Peyer's patch (tissue), 4 donors: ENCODE measurements around the gene ATP6V1G3. TPM values are rescaled to one million over a fixed set of nuclear protein-coding genes. Genes with fewer than 3 reads are reported as not detected.

Experiments used
- DNase-seq, 3 donors: peaks; one replicate each; pipeline ENCODE4 v3.0.0-alpha.2; 2017 to 2019
- H3K27ac ChIP-seq, 4 donors: fragments of 200-600 bp; sonication (generic); one replicate each; pipeline ENCODE4 v1.5.1; 2016 to 2019
- H3K27me3 ChIP-seq, 2 donors: fragments of 200-600 bp; sonication (generic); one replicate each; pipeline ENCODE4 v1.5.1; 2019
- H3K36me3 ChIP-seq, 3 donors: fragments of 200-600 bp; sonication (generic); one replicate each; pipeline ENCODE4 v1.5.1; 2016 to 2019
- H3K4me1 ChIP-seq, 4 donors: fragments of 200-600 bp; sonication (generic); one replicate each; pipeline ENCODE4 v1.5.1; 2016 to 2019
- H3K4me3 ChIP-seq, 4 donors: fragments of 200-600 bp; sonication (generic); 1 replicate in 3 of 4; 2 replicates in 1 of 4; pipeline ENCODE4 v1.5.1; 2016 to 2019; ENCODE audit warnings: mild to moderate bottlenecking in 1 of 4
- H3K9me3 ChIP-seq, 4 donors: fragments of 200-600 bp; sonication (generic); one replicate each; pipeline ENCODE4 v1.5.1; 2016 to 2019; ENCODE audit warnings: mild to moderate bottlenecking in 1 of 4
- CTCF ChIP-seq, 6 experiments: fragments of 450-650 bp in 4 of 6; fragments of 200-600 bp in 2 of 6; sonication (generic) in 1 of 6; IDR thresholded peaks; one replicate each; pipeline ENCODE4 v1.5.1; 2017 to 2019; ENCODE audit warnings: antibody characterized with exemption in 6 of 6, mild to moderate bottlenecking in 3 of 6, moderate library complexity in 1 of 6
- POLR2A ChIP-seq, 2 donors: fragments of 450-650 bp; IDR thresholded peaks; one replicate each; pipeline ENCODE4 v1.5.1; 2017; ENCODE audit warnings: antibody characterized with exemption in 2 of 2, mild to moderate bottlenecking in 2 of 2, moderate library complexity in 2 of 2
- total RNA-seq, 4 donors: library from RNA; depleted of rRNA; stranded (reverse); fragments of >200 nt; gene quantifications; one replicate each; pipeline ENCODE4 v1.1.0, GENCODE V29; 2016

The ATP6V1G3 gene
- total RNA-seq, 4 donors from 2014 or later: not detected

- no peaks in the 10 kb centered on the region for H3K4me1 ChIP-seq
- H3K9me3 ChIP-seq: no peaks in the 10 kb centered on the region
Observed at GRCh38 chr1:198559362-198559761, 18.9 kb upstream of the ATP6V1G3 start.

GRCh38 chr1:198558402-198558801 lies 17.9 kb upstream of the ATP6V1G3 start:
- Histone ChIP-seq H3K4me3 (no peak overlapping the region), H3K27me3 (no peaks in the 10 kb centered on the region), H3K9me3 (no peaks in the 10 kb centered on the region), H3K36me3 (no peaks in the 10 kb centered on the region), H3K27ac (no peak overlapping the region), H3K4me1 (no peaks in the 10 kb centered on the region)
- DNase-seq: no peak
- TF ChIP-seq CTCF (IDR thresholded peaks at IDR 0.05) (no peak), POLR2A (IDR thresholded peaks at IDR 0.05) (no peak)

More at GRCh38 chr1:198559362-198559761, 18.9 kb upstream of the ATP6V1G3 start:
- no peak for DNase-seq
- H3K4me3 ChIP-seq: no peak overlapping the region
- no peak overlapping the region for H3K27ac ChIP-seq
- no peaks in the 10 kb centered on the region for H3K36me3 ChIP-seq
- no peaks in the 10 kb centered on the region for H3K27me3 ChIP-seq
- TF ChIP-seq POLR2A (IDR thresholded peaks at IDR 0.05): no peak
- TF ChIP-seq CTCF (IDR thresholded peaks at IDR 0.05): no peak

GRCh38 chr1:198556971-198557370 lies 16.5 kb upstream of the ATP6V1G3 start:
- TF ChIP-seq CTCF (IDR thresholded peaks at IDR 0.05) (no peak), POLR2A (IDR thresholded peaks at IDR 0.05) (no peak)
- Histone ChIP-seq H3K9me3 (no peaks in the 10 kb centered on the region), H3K4me3 (no peak overlapping the region), H3K27ac (peak overlapping the region in 1 of 4 donors; percentile 49), H3K36me3 (no peaks in the 10 kb centered on the region), H3K4me1 (no peaks in the 10 kb centered on the region), H3K27me3 (no peaks in the 10 kb centered on the region)
- DNase-seq: peak in 2 of 3 donors; percentile 85 to 87

- TF ChIP-seq POLR2A (IDR thresholded peaks at IDR 0.05) (no peak), CTCF (IDR thresholded peaks at IDR 0.05) (no peak)
Observed at GRCh38 chr1:198552668-198553416, 12.4 kb upstream of the ATP6V1G3 start.

GRCh38 chr1:198550941-198551524 lies 10.6 kb upstream of the ATP6V1G3 start:
- Histone ChIP-seq H3K9me3 (no peaks in the 10 kb centered on the region), H3K27me3 (no peaks in the 10 kb centered on the region), H3K4me1 (no peaks in the 10 kb centered on the region), H3K4me3 (no peak overlapping the region), H3K36me3 (no peaks in the 10 kb centered on the region), H3K27ac (no peak overlapping the region)
- DNase-seq: no peak
- no peak for TF ChIP-seq POLR2A (IDR thresholded peaks at IDR 0.05)
- no peak for TF ChIP-seq CTCF (IDR thresholded peaks at IDR 0.05)

More at GRCh38 chr1:198552668-198553416, 12.4 kb upstream of the ATP6V1G3 start:
- H3K4me1 ChIP-seq: no peaks in the 10 kb centered on the region
- H3K36me3 ChIP-seq: no peaks in the 10 kb centered on the region
- H3K4me3 ChIP-seq: no peak overlapping the region
- H3K27me3 ChIP-seq: no peaks in the 10 kb centered on the region
- no peak overlapping the region for H3K27ac ChIP-seq
- H3K9me3 ChIP-seq: no peaks in the 10 kb centered on the region
- DNase-seq: no peak
